ENCODE data around the gene PPP1R7. TPM values are rescaled to one million over a fixed set of nuclear protein-coding genes. Genes with fewer than 3 reads are reported as not detected.

The PPP1R7 gene
- polyA plus RNA-seq, 3 donors = 54.9 to 102 (median 84.4) TPM

- TF ChIP-seq, protein P1, sequence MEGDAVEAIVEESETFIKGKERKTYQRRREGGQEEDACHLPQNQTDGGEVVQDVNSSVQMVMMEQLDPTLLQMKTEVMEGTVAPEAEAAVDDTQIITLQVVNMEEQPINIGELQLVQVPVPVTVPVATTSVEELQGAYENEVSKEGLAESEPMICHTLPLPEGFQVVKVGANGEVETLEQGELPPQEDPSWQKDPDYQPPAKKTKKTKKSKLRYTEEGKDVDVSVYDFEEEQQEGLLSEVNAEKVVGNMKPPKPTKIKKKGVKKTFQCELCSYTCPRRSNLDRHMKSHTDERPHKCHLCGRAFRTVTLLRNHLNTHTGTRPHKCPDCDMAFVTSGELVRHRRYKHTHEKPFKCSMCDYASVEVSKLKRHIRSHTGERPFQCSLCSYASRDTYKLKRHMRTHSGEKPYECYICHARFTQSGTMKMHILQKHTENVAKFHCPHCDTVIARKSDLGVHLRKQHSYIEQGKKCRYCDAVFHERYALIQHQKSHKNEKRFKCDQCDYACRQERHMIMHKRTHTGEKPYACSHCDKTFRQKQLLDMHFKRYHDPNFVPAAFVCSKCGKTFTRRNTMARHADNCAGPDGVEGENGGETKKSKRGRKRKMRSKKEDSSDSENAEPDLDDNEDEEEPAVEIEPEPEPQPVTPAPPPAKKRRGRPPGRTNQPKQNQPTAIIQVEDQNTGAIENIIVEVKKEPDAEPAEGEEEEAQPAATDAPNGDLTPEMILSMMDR (IDR thresholded peaks at IDR 0.05) = no peak
- Histone ChIP-seq H3K9me3 (replicated peaks in 1 of 2; ENCODE audit: control insufficient read depth in 1 of 2, insufficient read depth in 1 of 2, low read length in 2 of 2) (no peaks in the 10 kb centered on the region), H4K20me1 (ENCODE audit: insufficient read depth, low read length) (peaks cover under 1% of the 10 kb centered on the region), H2AFZ (ENCODE audit: insufficient read depth, low read depth, low read length, poor library complexity, severe bottlenecking) (no peak overlapping the region), H3K36me3 (replicated peaks in 1 of 2; ENCODE audit: control insufficient read depth in 1 of 2, insufficient read depth in 2 of 2, low read length in 2 of 2) (peaks cover 77 to 79% of the 10 kb centered on the region in 2 donors), H3K4me3 (replicated peaks in 1 of 3; ENCODE audit: low read depth in 2 of 3, low read length in 3 of 3) (no peak overlapping the region), H3K4me2 (replicated peaks; ENCODE audit: extremely low read depth, low read length, poor library complexity, severe bottlenecking) (no peak overlapping the region), H3K9ac (ENCODE audit: insufficient read depth, low read length, poor library complexity, severe bottlenecking) (no peak overlapping the region), H3K27ac (ENCODE audit: low read depth in 1 of 2, low read length in 2 of 2) (no peak overlapping the region), H3K4me1 (ENCODE audit: control insufficient read depth in 1 of 2, insufficient read depth in 2 of 2, low read length in 2 of 2) (no peaks in the 10 kb centered on the region), H3K27me3 (ENCODE audit: control insufficient read depth in 2 of 2, insufficient read depth in 2 of 2, low read length in 2 of 2) (no peaks in the 10 kb centered on the region), H3K79me2 (ENCODE audit: insufficient read depth, low read length) (no peaks in the 10 kb centered on the region)
- H3K27me3 Mint-ChIP-seq (ENCODE audit: low read depth in 3 of 3) = peaks cover 0 to 2% (median 1%) of the 10 kb centered on the region in 3 donors
- peaks cover 9% of the 10 kb centered on the region for H3K4me1 Mint-ChIP-seq
- intact Hi-C loops (cut with micrococcal nuclease) = no loop called here
- no peak overlapping the region for H3K27ac Mint-ChIP-seq
- H3K4me3 Mint-ChIP-seq = no peak overlapping the region
- DNase-seq = no peak
- peaks cover 71 to 80% of the 10 kb centered on the region in 2 donors for H3K36me3 Mint-ChIP-seq
- WGBS (ENCODE audit: insufficient coverage) = 96% methylated on average over 15 of the region's 26 CpGs
- H3K9me3 Mint-ChIP-seq = peaks cover 0 to under 1% (median 0%) of the 10 kb centered on the region in 7 donors
Measured at GRCh38 chr2:241228081-241228859, 78.0 kb downstream of the PPP1R7 start.

GRCh38 chr2:241228860-241229516 lies 78.7 kb downstream of the PPP1R7 start:
- 82% methylated on average over 18 of the region's 20 CpGs for WGBS (ENCODE audit: insufficient coverage)
- Histone ChIP-seq H4K20me1 (ENCODE audit: insufficient read depth, low read length) (peaks cover 4% of the 10 kb centered on the region), H3K4me2 (replicated peaks; ENCODE audit: extremely low read depth, low read length, poor library complexity, severe bottlenecking) (no peak overlapping the region), H2AFZ (ENCODE audit: insufficient read depth, low read depth, low read length, poor library complexity, severe bottlenecking) (no peak overlapping the region), H3K27ac (ENCODE audit: low read depth in 1 of 2, low read length in 2 of 2) (no peak overlapping the region), H3K4me1 (ENCODE audit: control insufficient read depth in 1 of 2, insufficient read depth in 2 of 2, low read length in 2 of 2) (no peaks in the 10 kb centered on the region), H3K36me3 (replicated peaks in 1 of 2; ENCODE audit: control insufficient read depth in 1 of 2, insufficient read depth in 2 of 2, low read length in 2 of 2) (peaks cover 84 to 86% of the 10 kb centered on the region in 2 donors), H3K9ac (ENCODE audit: insufficient read depth, low read length, poor library complexity, severe bottlenecking) (no peak overlapping the region), H3K27me3 (ENCODE audit: control insufficient read depth in 2 of 2, insufficient read depth in 2 of 2, low read length in 2 of 2) (no peaks in the 10 kb centered on the region), H3K4me3 (replicated peaks in 1 of 3; ENCODE audit: low read depth in 2 of 3, low read length in 3 of 3) (no peak overlapping the region), H3K79me2 (ENCODE audit: insufficient read depth, low read length) (no peaks in the 10 kb centered on the region), H3K9me3 (replicated peaks in 1 of 2; ENCODE audit: control insufficient read depth in 1 of 2, insufficient read depth in 1 of 2, low read length in 2 of 2) (no peaks in the 10 kb centered on the region)
- Mint-ChIP-seq H3K27ac (peak overlapping the region in 1 of 7 donors; percentile 73), H3K4me3 (no peak overlapping the region), H3K9me3 (no peaks in the 10 kb centered on the region), H3K27me3 (ENCODE audit: low read depth in 3 of 3) (peaks cover 0 to 1% (median 0%) of the 10 kb centered on the region in 3 donors), H3K4me1 (peaks cover 4% of the 10 kb centered on the region), H3K36me3 (peaks cover 78 to 87% of the 10 kb centered on the region in 2 donors)
- DNase-seq = no peak
- intact Hi-C loops (cut with micrococcal nuclease) = no loop called here
- TF ChIP-seq, protein P1 (IDR thresholded peaks at IDR 0.05) = no peak
